C4-2B (cell line): ENCODE measurements around the gene LRRD1.

Source experiments
- CTCF ChIP-seq: fragments of 450-650 bp; conservative IDR thresholded peaks from 2 replicates; pipeline ENCODE4 v1.5.1; 2017; ENCODE audit warnings: mild to moderate bottlenecking
- ZFX ChIP-seq: fragments of 450-650 bp; IDR thresholded peaks from 2 replicates; pipeline ENCODE4 v1.6.1; 2017

DNA sequence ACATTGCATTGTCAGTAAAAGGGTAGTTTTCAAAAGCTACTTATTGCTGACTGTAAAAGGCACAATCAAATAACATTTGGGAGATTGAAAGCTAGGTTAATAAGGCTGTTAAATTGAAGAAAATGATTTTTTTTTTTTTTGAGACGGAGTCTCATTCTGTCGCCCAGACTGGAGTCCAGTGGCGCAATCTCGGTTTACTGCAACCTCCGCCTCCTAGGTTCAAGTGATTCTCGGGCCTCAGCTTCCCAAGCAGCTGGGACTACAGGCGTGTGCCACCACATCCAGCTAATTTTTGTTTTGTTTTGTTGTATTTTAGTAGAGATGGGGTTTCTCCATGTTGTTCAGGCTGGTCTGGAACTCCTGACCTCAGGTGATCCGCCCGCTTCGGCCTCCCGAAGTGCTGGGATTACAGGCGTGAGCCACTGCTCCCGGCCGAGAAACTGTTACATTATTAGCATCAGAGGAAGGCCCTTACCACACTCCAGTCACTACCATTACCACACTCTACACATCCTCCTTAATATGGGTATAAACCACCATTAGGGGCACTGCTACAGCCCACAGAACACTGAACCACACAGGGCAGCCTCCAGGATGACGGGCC lies 45.7 kb downstream of the LRRD1 start:
- TF ChIP-seq CTCF (no peak), ZFX (no peak)
